Kidney glomerular epithelial cell (primary cell): ENCODE results near the gene INTS7.

Experiments
- DNase-seq: peaks from one replicate; lab custom pipeline; 2025; lab: John Stamatoyannopoulos, UW

INTS7 gene

GRCh38 chr1:211908951-211909350, 126.4 kb downstream of the INTS7 start:
- DNase-seq: no peak

GRCh38 chr1:211908453-211908852, 126.9 kb downstream of the INTS7 start:
- no peak for DNase-seq

- DNase-seq: no peak
Observed at GRCh38 chr1:211903490-211904245, 131.7 kb downstream of the INTS7 start.

DNA sequence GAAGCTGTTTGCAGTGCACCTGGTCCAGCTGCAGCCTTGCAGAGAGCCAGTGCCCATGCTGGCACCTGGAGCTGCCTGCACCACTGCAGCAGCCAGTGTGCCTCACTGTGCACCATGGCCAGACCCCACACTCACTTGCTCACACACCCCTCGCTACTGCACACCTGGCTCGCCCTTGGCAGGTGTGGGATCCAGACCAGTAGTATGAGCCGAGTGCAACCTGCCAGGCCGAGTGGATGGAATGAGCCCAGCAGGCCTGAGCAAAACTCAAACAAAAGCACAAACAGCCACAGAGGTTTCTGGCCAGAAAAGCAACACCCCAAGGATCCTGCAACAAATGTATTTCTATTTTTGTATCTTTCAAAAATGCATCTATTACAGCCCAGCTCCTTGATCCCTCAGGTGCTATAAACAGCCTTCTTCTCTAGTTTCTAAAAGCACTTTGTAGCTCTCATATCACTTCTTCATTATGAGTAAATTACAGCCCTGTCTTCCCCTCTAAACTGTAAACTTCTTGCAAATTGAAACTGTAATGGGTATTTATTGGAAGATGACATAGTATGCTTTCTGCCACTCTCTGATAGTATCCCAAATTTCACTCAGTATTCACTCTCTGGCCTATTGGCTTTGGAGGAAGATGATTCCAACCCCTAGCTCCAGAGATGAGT, 132.6 kb downstream of the INTS7 start:
- no peak for DNase-seq

DNA sequence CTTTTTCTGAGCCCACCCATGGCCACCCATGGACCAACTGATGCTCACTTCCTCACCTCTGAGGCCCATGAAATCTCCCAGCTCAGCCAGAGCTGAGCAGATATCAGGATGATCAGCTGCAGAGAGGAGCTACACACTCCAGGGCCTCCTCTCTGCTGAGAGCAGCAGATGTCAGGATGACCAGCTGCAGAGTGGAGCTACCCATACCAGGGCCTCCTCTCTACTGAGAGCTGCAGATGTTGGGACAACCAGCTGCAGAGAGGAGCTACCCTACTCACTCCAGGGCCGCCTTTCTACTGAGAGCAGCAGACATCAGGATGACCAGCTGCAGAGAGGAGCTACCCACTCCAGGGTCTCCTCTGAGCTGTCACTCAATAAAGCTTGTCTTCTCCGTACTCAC, 133.4 kb downstream of the INTS7 start:
- DNase-seq: no peak

DNA sequence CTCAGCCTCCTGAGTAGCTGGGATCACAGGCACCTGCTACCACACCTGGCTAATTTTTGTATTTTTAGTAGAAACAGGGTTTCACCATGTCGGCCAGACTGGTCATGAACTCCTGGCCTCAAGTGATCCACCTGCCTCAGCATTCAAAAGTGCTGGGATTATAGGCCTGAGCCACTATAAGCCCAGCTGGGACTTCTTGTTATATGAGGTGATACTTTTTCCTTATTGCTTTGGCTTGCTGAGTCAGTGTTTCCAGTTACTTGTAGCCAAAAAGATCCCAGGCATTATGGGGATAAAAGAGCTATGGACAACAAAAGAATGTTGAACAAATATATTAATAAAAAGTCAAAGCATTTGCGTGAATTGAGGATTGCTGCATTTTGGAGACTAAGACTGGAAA, 134.9 kb downstream of the INTS7 start:
- no peak for DNase-seq

DNA sequence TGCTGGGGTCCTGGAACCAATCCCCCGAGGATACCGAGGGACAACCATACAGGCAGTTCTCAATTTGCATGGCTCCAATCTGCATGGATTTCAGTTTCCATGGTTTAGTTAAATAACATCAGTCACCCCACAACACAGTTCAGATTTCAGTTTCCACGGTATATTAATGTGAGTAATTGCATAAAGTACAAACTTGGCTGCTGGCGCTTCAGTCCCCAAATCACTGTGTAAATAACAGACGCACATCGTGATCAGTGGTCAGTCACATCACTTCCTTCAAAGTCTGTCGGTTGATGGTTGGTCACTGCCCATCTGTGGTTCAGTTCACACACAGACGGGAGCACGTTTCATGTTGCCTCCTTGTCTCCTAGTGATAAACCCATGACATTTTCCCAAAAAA, 138.4 kb downstream of the INTS7 start:
- DNase-seq: no peak

DNA sequence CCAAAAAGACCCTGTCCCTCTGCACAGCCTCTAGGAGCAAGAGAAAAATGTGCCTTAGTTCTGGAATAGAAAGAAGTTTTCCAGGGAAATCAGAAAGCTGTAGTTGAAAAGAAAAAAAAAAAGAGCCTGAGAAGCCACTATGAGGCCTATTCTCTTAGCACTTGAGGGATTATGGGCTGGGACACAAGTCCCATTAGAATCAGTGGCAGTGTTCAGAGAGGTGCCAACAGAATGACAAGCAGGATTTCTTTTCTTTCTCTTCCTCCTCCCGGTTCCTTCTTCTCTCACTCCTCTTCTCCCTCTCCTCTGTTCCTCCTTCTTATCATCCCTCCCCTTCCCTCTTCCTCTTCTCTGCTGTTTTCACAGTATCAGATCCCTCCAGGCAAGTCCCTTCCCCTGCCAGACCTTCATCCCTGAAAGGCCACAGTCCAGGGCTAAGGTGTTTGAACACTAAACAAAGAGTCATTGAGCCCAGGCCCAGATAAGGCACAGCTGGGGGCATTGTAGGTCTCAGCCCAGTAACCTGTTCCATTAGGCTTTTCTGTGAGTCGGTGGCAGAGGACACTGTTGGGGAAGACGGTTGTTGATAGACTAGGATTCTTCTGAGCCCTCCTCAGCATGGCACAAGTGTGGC, 140.1 kb downstream of the INTS7 start:
- DNase-seq: no peak

- no peak for DNase-seq
Observed at GRCh38 chr1:211894312-211894711, 141.0 kb downstream of the INTS7 start.

GRCh38 chr1:211893260-211893659, 142.1 kb downstream of the INTS7 start:
- no peak for DNase-seq

DNA sequence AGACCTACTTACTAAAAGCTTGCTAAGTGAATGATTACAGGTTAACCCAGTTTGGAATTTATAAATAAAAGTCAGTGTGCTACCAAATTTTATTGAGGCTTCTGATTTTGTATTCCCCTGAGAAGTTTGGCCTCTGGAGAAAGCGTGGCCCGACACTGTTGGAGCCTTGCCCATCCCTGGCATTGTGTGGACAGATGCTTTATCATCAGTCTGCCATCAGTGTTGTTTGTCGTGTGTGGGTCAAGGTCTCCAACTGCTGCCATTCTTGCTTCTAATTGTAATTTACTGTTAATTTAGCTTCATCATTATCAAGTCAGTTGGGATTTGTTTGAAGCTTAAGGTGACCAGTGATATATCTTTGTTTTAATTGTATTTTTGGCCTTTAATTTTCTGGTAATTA, 142.8 kb downstream of the INTS7 start:
- no peak for DNase-seq

DNA sequence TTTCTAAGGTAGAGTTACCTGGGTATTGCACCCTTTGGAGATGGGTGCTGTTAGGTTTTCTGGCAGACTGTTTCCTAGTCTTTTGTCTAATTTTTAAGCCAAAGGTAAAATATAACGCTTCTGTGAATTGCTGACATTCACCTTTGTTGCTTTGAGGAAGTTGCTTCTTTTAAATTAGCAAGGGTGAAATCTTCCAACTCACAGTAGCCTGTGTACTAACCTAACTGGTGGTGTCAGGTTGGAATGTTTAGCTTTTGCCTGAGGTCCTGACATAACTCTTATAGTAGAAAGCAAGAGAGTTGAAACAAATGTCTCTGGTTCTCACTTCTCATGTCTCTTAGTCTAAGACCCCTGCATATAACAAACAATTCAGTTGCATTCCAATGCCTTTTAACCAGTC, 143.6 kb downstream of the INTS7 start:
- DNase-seq: no peak
